Measurements from ENCODE around the gene CDH4.

GRCh38 chr20:61554617-61555016, 302.6 kb downstream of the CDH4 start:
- TF ChIP-seq CTCF (IDR thresholded peaks at IDR 0.05; ENCODE audit: extremely low read depth in 1 of 2, insufficient read depth in 1 of 2, low read depth in 1 of 2, low read length in 2 of 2) (no peak), POLR2A (IDR thresholded peaks at IDR 0.05; ENCODE audit: low read depth, low read length) (no peak), FOS (IDR thresholded peaks at IDR 0.05; ENCODE audit: borderline replicate concordance, insufficient read depth, low read length) (no peak), POLR2AphosphoS5 (IDR thresholded peaks at IDR 0.05; ENCODE audit: insufficient read depth, low read depth, low read length) (no peak), JUN (IDR thresholded peaks at IDR 0.05; ENCODE audit: borderline replicate concordance, insufficient read depth, insufficient read length, low read depth) (no peak), EZH2 (IDR thresholded peaks at IDR 0.05; ENCODE audit: borderline replicate concordance, low read depth, low read length, severe bottlenecking) (no peak)
- TF ChIP-seq, protein P1, sequence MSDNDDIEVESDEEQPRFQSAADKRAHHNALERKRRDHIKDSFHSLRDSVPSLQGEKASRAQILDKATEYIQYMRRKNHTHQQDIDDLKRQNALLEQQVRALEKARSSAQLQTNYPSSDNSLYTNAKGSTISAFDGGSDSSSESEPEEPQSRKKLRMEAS (IDR thresholded peaks at IDR 0.05; ENCODE audit: insufficient read depth, insufficient read length), result no peak

Data from endothelial cell of umbilical vein (primary cell).